Left hindlimb (tissue), 1 donor: ENCODE results near the gene BROX.
"Not testable (repeated sequence)": the region's sequence is repeated elsewhere in the genome, so short reads cannot be mapped to it uniquely, and the experiment has no call there.

Experiments used
- DNase-seq: peaks from one replicate; pipeline ENCODE4 v3.0.0-alpha.2; 2018

The BROX gene

DNA sequence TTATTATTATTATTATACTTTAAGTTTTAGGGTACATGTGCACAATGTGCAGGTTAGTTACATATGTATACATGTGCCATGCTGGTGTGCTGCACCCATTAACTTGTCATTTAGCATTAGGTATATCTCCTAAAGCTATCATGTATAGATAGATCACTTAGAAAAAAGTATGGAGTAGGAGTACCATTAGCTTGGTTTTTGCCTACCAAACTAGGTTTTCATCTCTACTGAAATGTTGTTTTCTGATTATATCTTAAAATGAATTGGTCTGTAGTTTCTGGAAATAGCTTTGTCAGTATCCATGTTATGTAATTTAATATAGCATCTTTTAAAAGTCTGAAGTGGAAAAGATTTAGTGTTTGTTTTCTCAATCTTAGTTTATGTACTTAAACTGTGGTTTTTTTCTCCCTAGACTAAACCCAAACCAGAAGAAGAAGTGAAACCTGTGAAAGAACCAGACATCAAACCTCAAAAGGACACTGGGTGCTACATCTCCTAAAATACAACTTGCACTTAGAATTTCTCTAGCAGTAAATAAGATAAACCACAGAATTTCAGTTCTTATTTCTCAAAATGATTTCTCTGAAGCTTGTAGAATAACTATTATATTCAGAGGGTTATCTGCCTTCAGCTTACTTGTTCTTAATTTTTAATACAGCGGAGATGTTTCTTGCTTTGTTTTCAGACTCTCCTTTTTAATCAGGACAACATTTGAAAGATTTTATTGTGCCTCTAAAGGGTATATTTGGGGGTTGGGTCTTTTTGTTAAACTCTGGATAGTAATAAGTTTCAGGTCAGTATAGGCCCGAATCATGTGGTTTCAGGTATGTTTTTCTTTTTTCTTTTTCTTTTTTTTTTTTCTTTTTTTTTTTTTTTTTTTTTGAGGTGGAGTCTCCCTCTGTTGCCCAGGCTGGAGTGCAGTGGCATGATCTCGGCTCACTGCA, 20.1 kb downstream of the BROX start:
- DNase-seq = no peak

DNA sequence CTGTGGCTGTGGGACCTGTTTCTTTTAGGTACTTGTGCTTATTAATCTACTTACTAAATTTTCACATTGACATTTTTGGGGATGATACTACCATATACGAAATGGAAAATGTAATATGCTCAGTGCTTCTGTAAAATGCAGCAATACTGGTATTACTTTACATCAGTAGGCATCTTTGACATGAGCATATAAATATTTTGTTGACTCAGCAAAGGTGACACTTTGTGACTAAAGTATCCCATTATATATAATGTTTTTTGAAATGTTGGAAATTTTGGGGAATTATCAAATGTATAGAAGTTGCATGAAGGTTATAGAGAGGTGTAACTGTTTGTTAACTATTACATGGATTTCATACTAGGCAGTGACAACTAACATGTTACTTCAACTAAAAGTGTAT, 22.4 kb downstream of the BROX start:
- DNase-seq = no peak

GRCh38 chr1:222736470-222736869, 24.1 kb downstream of the BROX start:
- DNase-seq = no peak

DNA sequence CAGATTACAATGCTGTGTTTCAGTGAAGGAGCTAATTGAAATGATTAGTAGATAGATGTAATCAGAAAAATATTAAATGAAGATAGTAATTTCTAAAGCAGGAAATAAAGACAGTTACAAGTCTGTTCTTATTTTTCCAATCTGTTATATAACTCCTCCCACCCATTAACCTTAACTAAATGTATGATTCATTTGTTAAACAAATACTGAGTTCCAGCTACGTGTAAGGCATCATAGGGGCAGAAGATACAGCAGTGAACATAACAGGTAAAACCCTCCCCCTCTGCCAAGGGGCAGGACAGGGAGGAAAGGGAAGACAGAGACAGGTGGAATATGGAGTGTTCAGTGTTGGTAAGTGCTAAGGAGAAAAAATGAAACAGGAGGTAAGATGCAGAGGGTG, 24.6 kb downstream of the BROX start, which contains the start of gene FAM177B:
Gene FAM177B (plus strand): TSS at position 231 of the 400 bp plus-strand sequence. CDS start 9,344 bp downstream, outside the sequence.
- no peak for DNase-seq

DNA sequence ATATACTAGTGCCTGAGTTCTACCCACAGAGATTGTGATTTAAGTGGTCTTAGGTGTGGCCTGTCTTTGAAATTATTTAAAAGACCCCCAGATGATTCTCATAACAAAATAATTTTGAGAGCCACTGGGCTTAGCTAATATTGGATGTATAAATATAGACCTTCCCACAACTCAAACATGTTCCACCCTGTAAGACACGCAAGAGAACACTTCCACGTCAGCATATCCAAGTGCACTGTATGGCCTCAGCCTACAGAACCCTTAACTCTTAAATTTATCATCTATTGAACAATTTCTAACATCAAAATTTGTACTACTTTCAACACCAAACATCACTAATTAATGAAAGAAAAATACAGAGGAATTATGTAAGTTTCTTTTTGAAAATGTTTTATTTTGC, 27.1 kb downstream of the BROX start:
- DNase-seq = no peak

- DNase-seq = no peak
Measured at GRCh38 chr1:222739929-222740328, 27.6 kb downstream of the BROX start.

GRCh38 chr1:222741630-222742457, 29.5 kb downstream of the BROX start:
- DNase-seq = not testable (repeated sequence)

DNA sequence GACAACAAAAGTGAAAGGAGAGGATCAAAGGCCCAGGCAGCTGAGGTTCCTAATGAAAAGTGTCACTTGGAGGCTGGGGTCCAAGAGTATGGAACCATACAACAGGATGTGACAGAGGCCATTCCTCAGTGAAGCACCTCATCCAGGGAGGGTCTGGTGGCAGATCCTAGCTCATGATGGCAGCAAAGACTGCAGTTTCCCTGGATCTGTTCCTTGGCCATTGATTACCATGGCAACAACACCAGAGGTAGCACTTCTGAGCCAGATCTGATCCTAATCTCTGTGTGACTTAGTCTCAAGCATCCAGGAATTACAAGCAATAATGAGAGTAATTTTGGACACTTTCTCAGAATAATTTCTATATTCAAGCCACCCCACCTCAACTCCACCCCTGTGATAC, 37.6 kb downstream of the BROX start:
- no peak for DNase-seq

DNA sequence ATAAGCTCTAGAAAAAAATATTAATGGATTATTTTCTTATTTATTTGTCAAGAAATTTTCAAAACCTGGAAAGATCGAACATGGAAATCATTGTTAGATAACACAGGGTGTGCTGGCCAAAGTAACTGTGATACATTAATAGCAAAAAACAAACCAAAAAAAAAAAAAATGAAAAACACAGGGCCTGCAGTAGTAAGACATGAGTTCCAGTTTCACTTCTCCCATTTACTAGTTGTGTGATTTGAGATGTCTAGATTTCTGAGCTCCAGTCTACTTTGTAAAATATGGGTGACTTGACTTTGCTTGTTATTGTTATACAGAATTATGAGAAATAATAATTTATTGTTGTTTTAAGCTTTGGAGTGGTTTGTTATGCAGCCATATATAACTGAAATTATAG, 38.3 kb downstream of the BROX start:
- no peak for DNase-seq

DNA sequence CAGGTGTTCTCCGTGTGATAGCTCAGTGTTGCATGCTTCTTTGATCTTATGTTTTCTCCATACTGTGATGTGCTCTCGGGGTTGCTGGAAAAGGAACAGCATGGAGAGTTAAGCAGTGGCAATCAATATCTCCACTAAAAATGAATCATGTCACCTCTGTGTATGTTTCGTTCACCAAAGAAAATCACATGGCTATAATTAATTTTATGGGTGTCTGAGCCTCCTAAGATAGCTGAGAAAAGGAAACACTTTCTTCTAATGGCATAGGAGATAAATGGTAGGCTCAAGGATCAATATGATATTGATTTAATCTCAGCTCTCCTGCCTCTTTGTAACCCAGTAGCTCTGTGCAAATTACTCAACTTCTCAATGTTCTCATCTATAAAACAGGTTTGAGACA, 38.9 kb downstream of the BROX start:
- no peak for DNase-seq

- peak; percentile 57 for DNase-seq
Measured at GRCh38 chr1:222754366-222755139, 42.2 kb downstream of the BROX start.

- DNase-seq = peak; percentile 57
Measured at GRCh38 chr1:222757646-222758268, 45.4 kb downstream of the BROX start.

- no peak for DNase-seq
Measured at GRCh38 chr1:222759451-222760035, 47.2 kb downstream of the BROX start.

DNA sequence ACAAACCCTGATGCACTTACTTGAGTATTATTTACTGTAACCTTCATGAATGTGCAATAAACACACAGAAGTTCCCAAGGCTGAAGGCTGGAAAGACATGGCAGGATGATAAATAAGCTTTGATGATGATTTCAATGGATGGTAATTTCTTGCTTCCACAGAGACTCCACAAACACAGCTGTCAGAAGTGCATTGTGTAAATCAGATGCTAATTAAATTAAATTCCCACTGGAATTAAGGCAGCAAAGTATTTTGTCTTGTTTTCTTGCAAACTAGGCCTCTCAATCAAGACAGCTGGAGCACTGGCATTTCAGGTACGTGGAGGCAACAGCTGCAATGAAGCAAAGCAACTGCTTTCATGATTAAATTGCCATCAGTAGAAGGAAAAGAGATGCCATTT, 48.7 kb downstream of the BROX start:
- DNase-seq = no peak

DNA sequence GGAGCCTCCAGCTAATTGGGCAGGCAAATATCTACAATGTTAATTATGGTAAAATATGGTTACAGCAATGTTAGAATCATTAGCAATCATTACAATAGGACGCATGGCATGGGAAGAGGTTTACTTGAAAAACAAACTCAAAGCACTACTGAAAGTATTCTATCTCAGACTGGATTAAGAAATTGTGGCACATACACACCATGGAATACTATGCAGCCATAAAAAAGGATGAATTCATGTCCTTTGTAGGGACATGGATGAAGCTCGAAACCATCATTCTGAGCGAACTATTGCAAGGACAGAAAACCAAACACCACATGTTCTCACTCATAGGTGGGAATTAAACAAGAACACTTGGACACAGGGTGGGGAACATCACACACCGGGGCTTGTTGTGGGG, 49.8 kb downstream of the BROX start:
- not testable (repeated sequence) for DNase-seq

- no peak for DNase-seq
Measured at GRCh38 chr1:222767152-222767571, 54.8 kb downstream of the BROX start.

- no peak for DNase-seq
Measured at GRCh38 chr1:222768592-222768991, 56.2 kb downstream of the BROX start.

DNA sequence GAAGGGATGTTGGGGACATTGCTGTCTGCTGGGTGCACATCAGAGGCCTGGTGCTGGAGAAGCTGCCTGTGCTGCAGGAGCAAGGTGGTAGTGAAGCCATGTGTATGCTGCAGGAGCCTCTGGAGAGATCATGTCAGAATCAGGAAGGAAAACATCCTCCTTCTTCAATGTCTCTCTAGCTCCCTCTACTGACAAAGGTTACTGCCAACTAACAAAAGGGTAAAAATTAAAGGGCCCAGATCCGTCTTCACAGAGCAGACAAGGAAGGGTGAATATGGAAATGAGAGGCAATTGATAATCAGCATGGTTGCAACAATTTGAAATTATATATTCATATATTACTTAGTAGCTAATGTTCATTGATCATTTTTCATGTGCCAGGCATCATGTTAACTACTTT, 56.8 kb downstream of the BROX start:
- no peak for DNase-seq

GRCh38 chr1:222769971-222770620, 57.7 kb downstream of the BROX start:
- DNase-seq = no peak

DNA sequence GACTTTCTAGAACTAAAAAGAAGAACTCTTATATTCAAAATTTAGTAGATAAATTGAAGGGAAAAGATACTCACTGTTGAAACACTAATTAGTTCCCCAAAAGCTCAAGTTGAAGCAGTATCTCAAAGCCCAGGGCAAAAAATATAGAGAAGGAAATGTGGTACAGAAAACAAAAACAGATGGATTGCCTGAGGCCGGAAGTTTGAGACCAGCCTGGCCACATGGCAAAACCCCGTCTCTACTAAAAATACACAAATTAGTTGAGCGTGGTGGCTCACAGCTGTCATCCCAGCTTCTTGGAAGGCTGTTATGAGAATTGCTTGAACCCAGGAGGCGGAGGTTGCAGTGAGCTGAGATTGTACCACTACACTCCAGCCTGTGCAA, 60.6 kb downstream of the BROX start:
- DNase-seq = peak; percentile 59

DNA sequence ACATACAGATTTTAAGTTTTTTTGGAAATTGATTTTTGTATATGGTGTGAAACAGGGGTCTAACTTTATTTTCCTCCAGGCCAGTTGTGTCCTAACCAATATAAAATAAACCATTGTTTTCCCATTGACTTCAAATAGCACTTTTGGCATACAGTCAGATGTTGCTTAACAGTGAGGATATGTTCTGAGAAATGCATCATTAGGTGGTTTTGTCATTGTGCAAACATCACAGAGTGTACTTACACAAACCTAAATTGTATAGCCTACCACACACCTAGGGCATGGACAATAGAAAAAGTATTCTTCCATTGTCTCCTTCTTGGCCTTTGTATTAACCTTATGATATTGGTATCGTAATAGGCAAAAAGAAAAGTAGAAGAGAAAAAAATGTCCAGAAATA, 65.1 kb downstream of the BROX start:
- DNase-seq = no peak

DNA sequence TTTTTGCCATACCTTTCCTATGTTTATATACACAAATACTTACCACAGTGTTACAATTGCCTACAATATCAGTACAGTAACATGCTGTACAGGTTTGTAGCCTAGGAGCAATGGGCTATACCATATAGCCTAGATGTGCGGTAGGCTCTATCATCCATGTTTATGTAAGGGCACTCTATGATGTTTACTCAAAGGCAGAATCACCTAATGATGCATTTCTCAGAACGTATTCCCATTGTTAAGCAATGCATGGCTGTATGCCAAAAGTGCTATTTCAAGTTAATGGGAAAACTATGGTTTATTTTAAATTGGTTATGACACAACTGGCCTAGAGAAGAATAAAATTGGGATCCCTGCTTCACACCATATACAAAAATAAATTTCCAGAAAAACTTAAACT, 65.6 kb downstream of the BROX start:
- no peak for DNase-seq
